22Rv1 (cell line): ENCODE data around the gene CACNG1.

ENCODE experiments used
- H3K27ac ChIP-seq: fragments of 450-650 bp; 2 replicates; pipeline ENCODE4 v1.5.1; 2017
- ZFX ChIP-seq: fragments of 450-650 bp; IDR thresholded peaks from 2 replicates; pipeline ENCODE4 v1.6.1; 2017; ENCODE audit warnings: antibody characterized with exemption, borderline replicate concordance
- TF ChIP-seq, protein P1 (sequence below): fragments of 450-650 bp; IDR thresholded peaks from 2 replicates; pipeline ENCODE4 v1.5.1; 2017; ENCODE audit warnings: mild to moderate bottlenecking

Gene CACNG1

DNA sequence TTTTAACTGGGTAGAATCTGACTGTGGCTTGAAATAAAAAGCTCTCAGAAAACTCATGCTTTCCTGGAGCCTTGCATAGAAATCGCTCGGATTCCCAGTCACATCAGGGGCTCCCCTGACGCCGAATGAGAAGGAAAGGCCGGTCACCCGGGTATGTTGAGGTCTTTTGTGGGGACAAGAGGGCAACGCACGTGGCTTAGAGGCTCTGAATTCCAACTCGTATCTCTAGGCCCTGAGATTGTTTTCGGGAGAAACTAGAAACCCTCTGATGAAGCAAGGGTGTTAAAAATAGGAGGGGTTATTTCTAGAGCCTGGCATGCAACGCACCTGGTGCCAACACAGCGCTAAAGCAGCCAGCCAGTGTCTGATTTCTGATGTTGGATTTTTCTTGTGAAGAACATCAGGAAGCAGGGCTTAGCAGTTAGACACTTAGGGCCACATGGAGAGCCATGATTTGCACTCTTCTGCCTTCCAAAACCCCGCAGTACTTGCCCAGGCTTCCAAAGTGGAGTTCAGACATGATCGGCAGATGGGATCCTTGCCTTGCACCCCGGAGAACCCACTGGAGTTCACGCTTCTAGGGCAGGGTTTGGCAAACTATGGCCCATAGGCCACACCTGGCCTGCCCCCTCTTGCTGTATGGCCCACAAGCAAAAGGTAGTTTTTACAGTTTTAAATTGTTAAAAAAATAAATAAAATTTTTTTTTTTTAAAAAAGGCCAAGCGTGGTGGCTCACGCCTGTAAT, 12.6 kb downstream of the CACNG1 start:
- TF ChIP-seq, protein P1, sequence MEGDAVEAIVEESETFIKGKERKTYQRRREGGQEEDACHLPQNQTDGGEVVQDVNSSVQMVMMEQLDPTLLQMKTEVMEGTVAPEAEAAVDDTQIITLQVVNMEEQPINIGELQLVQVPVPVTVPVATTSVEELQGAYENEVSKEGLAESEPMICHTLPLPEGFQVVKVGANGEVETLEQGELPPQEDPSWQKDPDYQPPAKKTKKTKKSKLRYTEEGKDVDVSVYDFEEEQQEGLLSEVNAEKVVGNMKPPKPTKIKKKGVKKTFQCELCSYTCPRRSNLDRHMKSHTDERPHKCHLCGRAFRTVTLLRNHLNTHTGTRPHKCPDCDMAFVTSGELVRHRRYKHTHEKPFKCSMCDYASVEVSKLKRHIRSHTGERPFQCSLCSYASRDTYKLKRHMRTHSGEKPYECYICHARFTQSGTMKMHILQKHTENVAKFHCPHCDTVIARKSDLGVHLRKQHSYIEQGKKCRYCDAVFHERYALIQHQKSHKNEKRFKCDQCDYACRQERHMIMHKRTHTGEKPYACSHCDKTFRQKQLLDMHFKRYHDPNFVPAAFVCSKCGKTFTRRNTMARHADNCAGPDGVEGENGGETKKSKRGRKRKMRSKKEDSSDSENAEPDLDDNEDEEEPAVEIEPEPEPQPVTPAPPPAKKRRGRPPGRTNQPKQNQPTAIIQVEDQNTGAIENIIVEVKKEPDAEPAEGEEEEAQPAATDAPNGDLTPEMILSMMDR, result no peak
- TF ChIP-seq ZFX, result no peak
- H3K27ac ChIP-seq, result no peak overlapping the region

DNA sequence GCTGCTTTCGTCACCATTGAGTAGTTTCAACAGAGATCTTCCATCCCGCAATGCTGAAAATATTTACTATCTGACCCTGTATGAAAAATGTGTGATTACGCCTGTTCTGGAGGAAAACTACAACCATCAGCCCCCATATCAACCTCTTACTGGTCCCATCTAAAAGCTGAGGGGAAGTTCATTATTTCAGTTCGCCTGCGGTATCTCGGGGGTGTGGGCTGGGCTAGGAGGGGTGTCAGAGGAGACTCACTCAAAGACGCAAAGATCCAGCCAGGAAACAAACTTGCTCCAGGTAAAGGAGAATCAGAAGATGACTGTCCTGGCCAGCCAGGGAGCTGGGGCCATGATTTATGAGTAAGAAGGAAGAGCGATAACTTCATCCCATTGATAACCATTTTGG, 13.7 kb downstream of the CACNG1 start:
- no peak overlapping the region for H3K27ac ChIP-seq
- no peak for TF ChIP-seq ZFX
- TF ChIP-seq, protein P1, result no peak

DNA sequence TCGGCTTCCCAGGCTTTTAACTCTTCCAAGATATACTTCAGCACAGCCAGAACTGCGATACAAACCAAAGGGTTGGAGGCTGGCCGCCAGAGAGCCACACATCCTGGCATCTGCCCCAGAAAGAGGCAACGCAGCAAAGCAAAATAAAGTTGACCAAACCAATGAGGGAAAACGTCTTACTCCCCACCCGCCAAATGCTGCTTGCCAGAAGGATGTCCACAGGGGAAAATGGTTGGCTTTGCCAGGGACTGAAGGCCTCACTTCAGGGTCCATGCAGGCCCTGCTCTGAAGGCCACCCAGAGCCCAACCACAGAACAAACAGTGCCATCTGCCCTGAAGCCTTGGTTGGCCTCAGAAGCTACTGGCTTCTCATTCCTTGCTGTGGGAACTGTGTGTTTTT, 15.0 kb downstream of the CACNG1 start:
- TF ChIP-seq, protein P1, result no peak
- TF ChIP-seq ZFX, result no peak
- no peak overlapping the region for H3K27ac ChIP-seq

DNA sequence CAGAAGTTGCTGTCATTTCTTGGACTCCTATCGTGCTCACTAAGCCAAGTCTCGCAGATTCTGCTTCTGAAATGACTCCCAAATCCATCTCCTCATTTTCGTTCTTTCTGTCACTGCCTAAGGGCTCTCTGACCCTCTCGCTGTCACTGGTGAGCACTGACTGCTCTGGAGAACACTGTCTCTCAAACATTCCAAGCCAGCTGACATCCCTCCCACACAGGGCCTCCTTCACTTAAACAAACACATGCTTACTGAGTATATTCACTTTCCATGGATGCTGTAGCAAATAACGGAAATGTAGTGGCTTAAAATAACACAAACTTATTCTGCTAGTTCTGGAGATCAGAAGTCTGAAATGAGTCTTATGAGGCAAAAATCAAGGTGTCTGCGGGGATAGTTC, 18.8 kb downstream of the CACNG1 start:
- no peak overlapping the region for H3K27ac ChIP-seq
- TF ChIP-seq ZFX, result no peak
- TF ChIP-seq, protein P1, result no peak

DNA sequence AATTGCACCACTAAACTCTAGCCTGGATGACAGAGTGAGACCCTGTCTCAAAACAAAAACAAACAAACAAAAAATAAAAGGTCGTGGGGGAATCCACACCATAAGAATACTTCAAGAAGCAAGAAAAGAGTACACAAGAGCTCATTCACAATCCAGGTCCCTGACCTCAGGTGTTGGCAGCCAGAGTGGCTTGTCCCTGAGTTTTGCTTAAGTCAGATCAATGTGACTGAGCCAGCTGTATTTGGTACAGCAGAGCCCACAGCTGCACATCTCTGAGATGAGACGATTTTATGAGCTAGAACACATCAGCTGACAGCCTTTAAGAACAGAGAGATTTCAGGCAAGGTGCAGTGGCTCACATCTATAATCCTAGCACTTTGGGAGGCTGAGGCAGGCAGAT, 22.4 kb downstream of the CACNG1 start:
- no peak for TF ChIP-seq ZFX
- TF ChIP-seq, protein P1, result no peak
- no peak overlapping the region for H3K27ac ChIP-seq

DNA sequence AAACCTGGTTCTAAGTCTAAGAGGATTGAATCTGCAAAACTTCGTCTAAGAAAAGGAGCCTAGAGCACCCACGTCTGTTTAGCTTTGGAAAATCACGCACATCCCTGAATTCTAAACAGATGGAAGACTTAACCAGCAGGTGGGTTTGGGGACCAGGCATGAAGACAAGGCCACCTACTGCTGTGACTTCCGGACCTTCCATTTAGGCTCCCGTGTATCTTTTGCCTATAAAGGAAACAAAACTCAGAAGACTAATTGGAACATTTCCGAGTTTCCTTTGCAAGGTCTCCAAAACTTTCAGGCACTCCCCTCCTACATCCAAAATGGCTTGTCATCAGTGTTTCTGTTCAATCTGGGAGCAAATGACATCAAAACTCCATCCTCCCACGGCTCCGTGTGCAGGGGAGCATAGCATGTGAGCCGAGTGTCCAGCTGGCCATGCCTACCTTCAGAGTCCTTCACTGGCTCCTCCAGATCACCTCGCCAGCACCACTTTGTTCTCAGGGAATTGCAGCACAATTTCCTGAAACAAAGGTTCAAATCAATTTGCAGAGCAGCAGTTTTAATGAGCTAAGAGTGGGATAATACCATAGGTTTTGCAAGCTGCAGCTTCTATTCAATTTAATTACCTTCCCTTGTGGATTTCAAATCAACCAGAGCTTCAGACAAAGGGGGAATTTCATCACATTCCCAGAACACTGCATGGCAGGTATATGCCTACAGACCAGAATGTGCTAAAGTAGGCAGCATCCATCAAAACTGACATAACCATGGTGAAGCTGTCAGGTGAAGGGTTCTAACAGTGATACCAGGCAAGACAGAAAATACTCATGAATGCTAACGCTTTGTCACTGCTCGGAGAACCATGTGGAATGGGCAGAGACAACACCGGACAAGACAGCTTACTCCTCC, 23.5 kb downstream of the CACNG1 start:
- no peak for TF ChIP-seq ZFX
- TF ChIP-seq, protein P1, result no peak
- no peak overlapping the region for H3K27ac ChIP-seq

DNA sequence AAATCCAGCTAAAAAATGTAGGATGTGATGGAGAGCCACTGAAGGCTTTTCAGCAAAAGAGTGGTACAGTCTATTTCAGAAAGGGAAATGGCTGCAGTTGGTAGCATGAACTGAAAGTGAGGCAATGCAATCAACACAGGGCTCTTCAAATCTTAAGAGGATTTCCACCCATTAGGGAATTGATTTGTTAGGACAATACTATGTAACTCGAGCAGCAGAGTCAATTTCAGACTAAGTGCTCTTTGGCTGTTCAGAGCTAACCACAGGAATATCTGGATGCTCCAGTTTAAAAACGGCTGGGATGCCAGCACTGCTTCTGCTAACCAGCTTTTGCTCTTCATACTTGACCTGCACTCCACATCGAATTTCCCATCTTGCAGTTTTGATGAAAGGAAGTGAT, 24.6 kb downstream of the CACNG1 start:
- H3K27ac ChIP-seq, result no peak overlapping the region
- TF ChIP-seq, protein P1, result no peak
- TF ChIP-seq ZFX, result no peak
